Colonic mucosa (tissue), 4 donors: ENCODE measurements around the gene ALOX15B. TPM values are rescaled to one million over a fixed set of nuclear protein-coding genes. Genes with fewer than 3 reads are reported as not detected.

Experiments
- DNase-seq: peaks from one replicate; pipeline ENCODE4 v3.0.0-alpha.2; 2020
- H3K27ac ChIP-seq: fragments of 200-600 bp; one replicate; pipeline ENCODE4 v1.8.0; 2021
- H3K27me3 ChIP-seq: fragments of 200-600 bp; one replicate; pipeline ENCODE4 v1.8.0; 2021
- H3K36me3 ChIP-seq: fragments of 200-600 bp; one replicate; pipeline ENCODE4 v1.8.0; 2021
- H3K4me1 ChIP-seq: fragments of 200-600 bp; one replicate; pipeline ENCODE4 v1.8.0; 2021; ENCODE audit warnings: mild to moderate bottlenecking
- H3K4me3 ChIP-seq: fragments of 200-600 bp; one replicate; pipeline ENCODE4 v1.8.0; 2021
- H3K9ac ChIP-seq, 2 donors: one replicate each; pipeline ENCODE4 v1.7.0; 2013; ENCODE audit warnings: control low read depth in 2 of 2, low read depth in 2 of 2, low read length in 2 of 2
- H3K9me3 ChIP-seq: fragments of 200-600 bp; one replicate; pipeline ENCODE4 v1.8.0; 2021
- intact Hi-C: fragments of 100-400 bp; cut with DNase I; formaldehyde crosslinking; loops from one replicate; pipeline ENCODE4 v1.14.1; 2022
- total RNA-seq, 2 donors: library from RNA; stranded (reverse); fragmentation: NEBNext Ultra II Directional in 1 of 2; extraction: Animal tissue kit (Norgen Biotek cat#: 25700) in 1 of 2; gene quantifications; one replicate each; pipeline ENCODE4 v1.2.1, GENCODE V29; 2021
- TF ChIP-seq, protein P1 (sequence below): fragments of 200-600 bp; IDR thresholded peaks from one replicate; pipeline ENCODE4 v1.8.0; 2022; ENCODE audit warnings: antibody characterized with exemption, mild to moderate bottlenecking
- donor health status: healthy.
- donor health status: DM: no; HTN: no; CAD: no.
- donor health status: DM: no; HTN: no; CAD: no.

Gene ALOX15B
- total RNA-seq, 2 donors from 2014 or later = 0.52 to 0.56 TPM

DNA sequence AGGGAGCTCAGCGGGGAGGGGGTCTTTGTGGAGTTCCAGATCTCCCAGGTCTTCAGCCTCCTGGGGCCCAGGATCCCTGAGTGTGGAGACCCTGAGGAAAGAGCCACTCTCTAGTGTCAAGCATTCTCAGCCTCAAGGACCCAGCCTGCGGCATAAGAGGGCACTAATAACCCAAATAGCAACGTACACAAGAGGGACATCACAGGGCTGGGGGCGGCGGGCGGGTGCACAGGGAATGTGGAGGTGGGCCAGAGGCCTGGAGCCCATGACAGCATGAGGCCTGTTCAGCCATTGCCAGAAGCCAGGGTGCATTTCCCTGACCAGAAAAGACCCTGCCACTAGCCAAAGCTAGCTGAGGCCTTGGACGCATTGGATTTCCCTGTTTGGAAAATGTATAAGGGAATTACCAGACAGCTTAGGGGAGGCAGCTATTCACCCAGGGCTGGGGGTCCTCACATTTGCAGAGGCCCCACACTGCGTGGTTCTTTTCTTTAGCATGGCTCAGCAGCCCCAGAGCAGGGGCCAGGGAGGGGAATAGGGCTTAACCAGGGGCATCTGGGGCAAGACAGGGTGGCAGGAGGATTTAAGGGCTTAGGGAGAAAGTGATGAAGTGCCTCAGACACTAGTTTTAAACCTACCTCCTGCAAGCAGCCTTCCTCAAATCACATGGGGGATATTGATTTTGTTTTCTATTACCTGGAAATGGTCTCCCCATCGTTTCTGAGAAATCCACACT is 13.5 kb upstream of the ALOX15B start:
- H3K4me3 ChIP-seq = no peak overlapping the region
- TF ChIP-seq, protein P1, sequence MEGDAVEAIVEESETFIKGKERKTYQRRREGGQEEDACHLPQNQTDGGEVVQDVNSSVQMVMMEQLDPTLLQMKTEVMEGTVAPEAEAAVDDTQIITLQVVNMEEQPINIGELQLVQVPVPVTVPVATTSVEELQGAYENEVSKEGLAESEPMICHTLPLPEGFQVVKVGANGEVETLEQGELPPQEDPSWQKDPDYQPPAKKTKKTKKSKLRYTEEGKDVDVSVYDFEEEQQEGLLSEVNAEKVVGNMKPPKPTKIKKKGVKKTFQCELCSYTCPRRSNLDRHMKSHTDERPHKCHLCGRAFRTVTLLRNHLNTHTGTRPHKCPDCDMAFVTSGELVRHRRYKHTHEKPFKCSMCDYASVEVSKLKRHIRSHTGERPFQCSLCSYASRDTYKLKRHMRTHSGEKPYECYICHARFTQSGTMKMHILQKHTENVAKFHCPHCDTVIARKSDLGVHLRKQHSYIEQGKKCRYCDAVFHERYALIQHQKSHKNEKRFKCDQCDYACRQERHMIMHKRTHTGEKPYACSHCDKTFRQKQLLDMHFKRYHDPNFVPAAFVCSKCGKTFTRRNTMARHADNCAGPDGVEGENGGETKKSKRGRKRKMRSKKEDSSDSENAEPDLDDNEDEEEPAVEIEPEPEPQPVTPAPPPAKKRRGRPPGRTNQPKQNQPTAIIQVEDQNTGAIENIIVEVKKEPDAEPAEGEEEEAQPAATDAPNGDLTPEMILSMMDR = no peak

DNA sequence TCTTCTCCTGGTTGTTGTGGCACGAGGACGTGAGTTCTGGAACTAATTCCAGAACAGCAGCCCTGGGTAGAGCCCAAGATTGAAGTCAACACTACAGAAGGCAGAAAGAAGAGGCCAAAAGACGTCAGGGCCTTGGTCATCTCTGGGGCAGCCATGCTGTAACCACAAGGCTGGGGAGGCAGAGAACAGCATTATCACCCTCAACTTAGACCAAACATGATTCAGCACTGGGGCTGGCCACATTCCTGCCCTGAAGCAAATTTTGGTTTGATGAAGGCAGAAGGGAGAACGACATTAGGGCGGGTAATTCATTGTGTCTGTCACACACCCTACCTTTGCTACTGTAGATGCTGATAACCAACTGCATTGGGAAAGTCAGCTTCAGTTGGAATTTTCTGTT is 9.7 kb upstream of the ALOX15B start:
- Histone ChIP-seq H3K27me3 (no peaks in the 10 kb centered on the region), H3K27ac (no peak overlapping the region), H3K36me3 (no peaks in the 10 kb centered on the region), H3K4me1 (no peaks in the 10 kb centered on the region), H3K9me3 (no peaks in the 10 kb centered on the region), H3K9ac (no peak overlapping the region), H3K4me3 (no peak overlapping the region)
- no peak for DNase-seq
- intact Hi-C loops = no loop called here
- TF ChIP-seq, protein P1 = no peak

More for the DNA sequence above, 13.5 kb upstream of the ALOX15B start:
- no peaks in the 10 kb centered on the region for H3K9me3 ChIP-seq
- no peak for DNase-seq
- no peak overlapping the region for H3K27ac ChIP-seq
- no peaks in the 10 kb centered on the region for H3K27me3 ChIP-seq
- H3K4me1 ChIP-seq = no peaks in the 10 kb centered on the region
- H3K9ac ChIP-seq = no peak overlapping the region
- H3K36me3 ChIP-seq = no peaks in the 10 kb centered on the region
- intact Hi-C loops = no loop called here

DNA sequence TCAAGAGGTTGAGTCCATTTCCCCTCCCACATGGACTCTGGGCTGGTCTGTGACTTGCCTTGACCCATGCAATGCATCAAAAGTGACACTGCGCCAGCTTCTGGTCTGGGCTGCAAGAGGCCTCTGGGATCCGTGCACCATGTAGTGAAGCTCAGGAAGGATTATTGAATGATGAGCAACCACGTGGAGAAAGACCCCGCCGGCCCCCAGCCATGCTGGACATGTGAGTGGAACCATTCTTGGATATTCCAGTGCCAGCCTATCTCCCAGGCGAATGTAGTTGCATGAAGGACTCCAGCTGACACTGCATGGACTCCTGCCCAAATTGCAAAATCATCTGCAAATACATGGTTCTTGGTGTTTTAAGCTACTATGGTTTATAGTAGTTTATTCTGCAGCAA is 7.6 kb upstream of the ALOX15B start:
- H3K9me3 ChIP-seq = no peaks in the 10 kb centered on the region
- no peak overlapping the region for H3K9ac ChIP-seq
- no peaks in the 10 kb centered on the region for H3K27me3 ChIP-seq
- H3K36me3 ChIP-seq = no peaks in the 10 kb centered on the region
- DNase-seq = no peak
- TF ChIP-seq, protein P1 = no peak
- H3K4me3 ChIP-seq = no peak overlapping the region
- H3K27ac ChIP-seq = no peak overlapping the region
- intact Hi-C loops = no loop called here
- no peaks in the 10 kb centered on the region for H3K4me1 ChIP-seq

DNA sequence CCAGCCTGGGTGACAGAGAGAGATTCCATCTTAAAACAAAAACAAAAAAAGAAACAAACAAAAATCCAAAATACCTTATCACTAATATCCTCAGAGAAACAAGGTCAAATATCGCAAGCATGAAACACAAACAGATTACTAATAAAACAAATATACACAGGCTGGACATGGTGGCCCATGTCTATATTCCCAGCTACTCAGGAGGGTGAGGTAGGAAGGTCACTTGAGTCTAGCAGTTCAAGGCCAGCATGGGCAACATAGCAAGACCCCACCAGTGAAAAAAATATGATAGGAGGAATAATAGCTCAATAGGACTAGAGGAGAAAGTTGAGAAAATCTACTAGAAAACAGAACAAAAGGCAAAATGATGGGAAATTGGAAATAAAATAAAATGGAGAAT is 6.9 kb upstream of the ALOX15B start:
- Histone ChIP-seq H3K4me3 (no peak overlapping the region), H3K36me3 (no peaks in the 10 kb centered on the region), H3K4me1 (no peaks in the 10 kb centered on the region), H3K27ac (no peak overlapping the region), H3K9me3 (no peaks in the 10 kb centered on the region), H3K27me3 (no peaks in the 10 kb centered on the region), H3K9ac (no peak overlapping the region)
- DNase-seq = no peak
- TF ChIP-seq, protein P1 = no peak
- intact Hi-C loops = no loop called here

DNA sequence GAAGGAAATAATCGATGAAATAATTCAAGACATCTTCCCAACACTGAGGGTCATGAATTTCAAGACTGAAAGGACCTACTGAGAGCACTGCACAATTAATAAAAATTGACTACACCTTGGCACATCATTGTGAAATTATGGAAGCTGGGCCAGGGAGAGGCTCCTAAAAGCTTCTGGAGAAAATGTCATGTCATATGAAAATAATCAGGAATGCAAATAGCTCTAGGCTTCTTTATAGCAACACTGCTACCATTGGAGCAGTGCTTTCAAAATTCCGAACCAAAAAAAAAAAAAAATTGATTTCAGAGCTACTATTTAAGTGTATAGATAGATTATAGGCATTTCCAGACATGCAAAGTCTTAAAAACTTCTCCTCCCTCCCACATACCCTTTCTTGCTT is 6.4 kb upstream of the ALOX15B start:
- DNase-seq = no peak
- intact Hi-C loops = no loop called here
- H3K4me1 ChIP-seq = no peaks in the 10 kb centered on the region

More for the DNA sequence above, 6.4 kb upstream of the ALOX15B start:
- Histone ChIP-seq H3K27ac (no peak overlapping the region), H3K27me3 (no peaks in the 10 kb centered on the region), H3K9ac (no peak overlapping the region), H3K9me3 (no peaks in the 10 kb centered on the region), H3K4me3 (no peak overlapping the region), H3K36me3 (no peaks in the 10 kb centered on the region)
- TF ChIP-seq, protein P1 = no peak
